RWPE1 (cell line): ENCODE measurements around the gene CALY.
"Not testable (repeated sequence)": the region's sequence is repeated elsewhere in the genome, so short reads cannot be mapped to it uniquely, and the experiment has no call there.

Source experiments
- CTCF ChIA-PET: fragments of 350-600 bp; sonication (Branson Sonifier 250); formaldehyde crosslinking; extraction: SDS; loops from one replicate; lab custom pipeline; 2021; lab: Yijun Ruan, JAX
- POLR2A ChIA-PET: fragments of 400-600 bp; formaldehyde crosslinking; extraction: SDS; loops from one replicate; lab custom pipeline; 2020; ENCODE audit warnings: antibody characterized with exemption; ENCODE audit not compliant: low non-redundant PET; lab: Yijun Ruan, JAX
- DNase-seq: peaks from one replicate; pipeline ENCODE4 v3.0.0; 2012; ENCODE audit warnings: low spot score
- H3K27ac ChIP-seq: fragments of 450-650 bp; 2 replicates; pipeline ENCODE4 v1.5.1; 2017
- TF ChIP-seq, protein P1 (sequence below): fragments of 450-650 bp; conservative IDR thresholded peaks from 2 replicates; pipeline ENCODE4 v1.5.1; 2017; ENCODE audit warnings: low read depth, mild to moderate bottlenecking

The CALY gene

DNA sequence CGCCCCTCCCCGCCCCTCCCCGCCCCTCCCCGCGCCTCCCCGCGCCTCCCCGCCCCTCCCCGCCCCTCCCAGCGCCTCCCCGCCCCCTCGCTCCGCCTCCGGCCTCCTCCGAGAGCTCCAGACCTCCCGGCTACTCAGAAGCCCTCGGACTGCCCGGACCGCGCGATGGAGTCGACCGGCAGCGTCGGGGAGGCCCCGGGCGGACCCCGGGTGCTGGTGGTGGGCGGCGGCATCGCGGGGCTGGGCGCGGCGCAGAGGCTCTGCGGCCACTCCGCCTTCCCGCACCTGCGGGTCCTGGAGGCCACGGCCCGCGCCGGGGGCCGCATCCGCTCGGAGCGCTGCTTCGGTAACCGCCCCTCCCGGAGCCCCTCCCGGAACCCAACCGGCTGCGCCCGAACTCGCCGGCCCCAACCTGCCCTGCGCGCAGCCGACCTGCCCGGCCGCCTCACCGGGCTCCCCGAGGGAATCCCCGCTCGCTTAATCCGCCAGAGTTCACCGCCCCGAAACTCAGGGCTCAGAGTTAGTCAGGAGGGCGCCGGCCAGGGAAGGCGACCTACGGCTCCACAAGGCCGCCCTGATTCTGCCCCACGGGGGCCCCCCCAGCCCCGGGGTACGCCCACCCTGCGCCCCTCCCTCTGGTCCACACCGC, 42.6 kb upstream of the CALY start, which contains the start of gene PAOX:
Gene PAOX (plus strand): TSS at position 111 of the 649 bp plus-strand sequence. CDS start 55 bp downstream, at position 166.
- peak within 1 kb of the TSS; percentile 79 for H3K27ac ChIP-seq
- CTCF ChIA-PET: interaction anchor here (0.6 kb wide), 2 partner anchors 10 to 50 kb away, joined by 3 read pairs; no protein-coding TSS in a partner anchor
- TF ChIP-seq, protein P1, sequence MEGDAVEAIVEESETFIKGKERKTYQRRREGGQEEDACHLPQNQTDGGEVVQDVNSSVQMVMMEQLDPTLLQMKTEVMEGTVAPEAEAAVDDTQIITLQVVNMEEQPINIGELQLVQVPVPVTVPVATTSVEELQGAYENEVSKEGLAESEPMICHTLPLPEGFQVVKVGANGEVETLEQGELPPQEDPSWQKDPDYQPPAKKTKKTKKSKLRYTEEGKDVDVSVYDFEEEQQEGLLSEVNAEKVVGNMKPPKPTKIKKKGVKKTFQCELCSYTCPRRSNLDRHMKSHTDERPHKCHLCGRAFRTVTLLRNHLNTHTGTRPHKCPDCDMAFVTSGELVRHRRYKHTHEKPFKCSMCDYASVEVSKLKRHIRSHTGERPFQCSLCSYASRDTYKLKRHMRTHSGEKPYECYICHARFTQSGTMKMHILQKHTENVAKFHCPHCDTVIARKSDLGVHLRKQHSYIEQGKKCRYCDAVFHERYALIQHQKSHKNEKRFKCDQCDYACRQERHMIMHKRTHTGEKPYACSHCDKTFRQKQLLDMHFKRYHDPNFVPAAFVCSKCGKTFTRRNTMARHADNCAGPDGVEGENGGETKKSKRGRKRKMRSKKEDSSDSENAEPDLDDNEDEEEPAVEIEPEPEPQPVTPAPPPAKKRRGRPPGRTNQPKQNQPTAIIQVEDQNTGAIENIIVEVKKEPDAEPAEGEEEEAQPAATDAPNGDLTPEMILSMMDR: no peak
- POLR2A ChIA-PET: no interaction called here
- peak; percentile 69 for DNase-seq

DNA sequence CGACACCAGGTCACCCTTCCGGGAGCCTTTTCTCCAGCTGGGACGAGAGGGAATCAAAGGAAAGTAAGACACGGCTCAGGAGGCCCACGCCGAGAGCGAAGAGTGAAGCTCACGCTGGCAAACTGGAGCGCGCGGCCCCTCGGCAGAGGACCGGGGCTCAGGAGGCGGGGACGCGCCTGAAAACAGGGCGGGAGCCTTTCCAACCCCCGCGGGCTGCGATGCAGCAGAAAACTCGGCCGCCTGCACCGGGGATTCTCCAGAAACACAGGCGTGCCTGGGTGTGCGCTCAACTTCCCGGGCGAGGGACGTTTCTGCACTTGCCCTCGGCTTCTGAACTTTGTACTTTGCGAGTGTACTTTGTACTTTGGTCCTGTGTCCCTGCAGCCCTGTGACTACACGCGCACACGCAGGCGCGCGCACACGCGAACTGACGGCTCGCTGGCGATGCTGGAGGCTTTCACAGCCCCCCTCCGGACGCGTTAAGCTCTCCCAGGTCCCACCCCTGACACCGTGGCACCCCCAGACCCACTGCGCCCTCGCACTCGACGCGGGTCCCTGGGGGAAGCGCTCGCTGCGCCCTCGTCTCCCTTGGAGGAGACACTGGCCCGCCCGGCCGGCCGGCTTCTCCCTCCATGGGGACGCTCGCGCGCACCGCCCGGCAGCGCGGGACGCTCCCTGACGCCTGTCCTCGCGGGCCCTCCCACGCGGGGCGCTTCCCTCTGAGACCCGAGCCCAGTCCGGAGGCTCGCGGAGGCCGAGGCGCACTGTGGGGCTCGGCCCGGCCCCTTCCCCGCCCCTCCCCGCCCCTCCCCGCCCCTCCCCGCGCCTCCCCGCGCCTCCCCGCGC, 41.8 kb upstream of the CALY start:
- ChIA-PET POLR2A (no interaction called here), CTCF (interaction anchor here (0.6 to 1.0 kb wide), 3 partner anchors 9 to 49 kb away, joined by 3 read pairs; no protein-coding TSS in a partner anchor)
- TF ChIP-seq, protein P1: no peak
- peak overlapping the region; percentile 79 for H3K27ac ChIP-seq
- DNase-seq: peak; percentile 51

DNA sequence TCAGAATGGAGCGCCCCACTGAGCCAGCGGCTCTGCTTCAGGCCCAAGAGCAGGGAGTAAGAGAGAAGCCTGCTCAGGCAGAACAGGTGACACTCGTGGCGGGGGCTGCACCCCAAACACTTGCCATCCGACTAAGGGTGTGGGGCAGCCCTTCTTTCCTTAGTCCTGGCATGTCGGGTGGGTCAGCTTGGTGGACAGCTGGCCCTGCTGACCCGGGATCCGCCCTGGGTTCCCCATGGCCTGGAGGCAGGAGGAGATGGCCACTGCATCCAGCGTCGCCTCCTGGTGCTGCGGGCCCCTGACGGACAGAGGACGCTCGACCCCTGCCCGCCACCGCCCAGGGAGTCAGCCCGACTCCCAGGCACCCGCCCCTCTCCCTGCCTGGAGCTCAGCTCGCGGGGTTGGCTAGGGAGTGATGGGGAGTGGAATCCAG, 41.1 kb upstream of the CALY start:
- peak overlapping the region; percentile 79 for H3K27ac ChIP-seq
- CTCF ChIA-PET: interaction anchor here (0.5 to 1.0 kb wide), 2 partner anchors 48 to 64 kb away, joined by 3 to 4 read pairs; no protein-coding TSS in a partner anchor
- DNase-seq: no peak
- POLR2A ChIA-PET: no interaction called here
- TF ChIP-seq, protein P1: no peak

DNA sequence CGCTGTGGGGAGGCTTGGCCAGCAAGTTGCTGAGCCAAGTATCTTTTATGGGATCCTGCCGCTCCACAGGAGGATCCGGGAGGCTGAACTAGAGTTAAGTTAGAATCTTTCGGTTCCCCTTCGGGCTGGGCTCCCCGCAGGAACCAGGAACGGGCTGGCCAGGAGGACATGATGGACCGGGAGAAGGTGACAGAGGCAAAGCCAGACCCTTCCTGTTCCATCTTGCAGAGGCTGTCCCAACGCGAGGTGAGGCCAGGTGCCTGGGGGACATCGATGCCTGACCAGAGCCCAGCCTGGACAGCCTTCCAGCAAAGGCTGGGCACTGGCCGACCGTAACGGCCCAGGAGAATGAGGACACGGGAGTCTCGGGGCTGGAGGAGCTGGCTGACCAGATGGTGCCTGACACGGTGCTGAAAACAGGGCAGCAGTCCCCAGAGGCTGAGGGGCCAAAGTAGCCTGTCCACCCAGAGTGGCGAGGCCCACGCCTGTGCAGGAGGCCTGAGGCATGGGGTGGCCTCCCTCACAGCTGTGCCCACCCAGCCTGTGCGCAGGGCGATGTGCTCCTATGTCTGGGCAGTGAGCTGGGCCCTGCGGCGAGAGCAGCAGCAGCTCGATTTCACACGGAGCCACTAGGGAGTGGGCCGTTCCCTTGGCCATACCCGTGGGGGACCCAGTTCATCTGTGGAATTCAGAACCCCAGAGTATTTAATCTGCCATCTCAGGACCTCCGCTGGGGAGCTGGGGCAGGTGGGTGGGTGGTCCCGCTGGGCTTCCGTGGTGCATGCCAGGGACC, 40.5 kb upstream of the CALY start:
- POLR2A ChIA-PET: no interaction called here
- peak overlapping the region; percentile 79; the same call in 1 of the 2 replicates for H3K27ac ChIP-seq
- TF ChIP-seq, protein P1: no peak
- no peak for DNase-seq
- CTCF ChIA-PET: interaction anchor here (0.5 to 1.0 kb wide), 3 partner anchors 47 to 64 kb away, joined by 3 to 4 read pairs (median 3); no protein-coding TSS in a partner anchor

DNA sequence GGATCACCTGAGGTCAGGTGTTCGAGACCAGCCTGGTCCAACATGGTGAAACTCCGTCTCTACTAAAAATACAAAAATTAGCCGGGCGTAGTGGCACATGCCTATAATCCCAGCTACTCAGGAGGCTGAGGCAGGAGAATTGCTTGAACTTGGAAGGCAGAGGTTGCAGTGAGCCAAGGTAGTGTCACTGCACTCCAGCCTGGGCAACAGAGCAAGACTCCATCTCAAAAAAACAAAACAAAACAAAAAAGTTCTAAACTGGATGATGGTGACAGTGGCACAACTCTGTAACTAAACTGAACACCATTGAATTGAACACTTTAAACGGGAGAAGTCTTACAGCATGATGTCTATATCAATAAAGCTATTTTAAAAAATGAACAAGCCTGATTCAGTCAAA, 39.5 kb upstream of the CALY start:
- DNase-seq, POLR2A ChIA-PET, H3K27ac ChIP-seq: not testable (repeated sequence)
- CTCF ChIA-PET: interaction anchor here (0.6 to 0.8 kb wide), 2 partner anchors 46 to 63 kb away, joined by 3 read pairs; no protein-coding TSS in a partner anchor

DNA sequence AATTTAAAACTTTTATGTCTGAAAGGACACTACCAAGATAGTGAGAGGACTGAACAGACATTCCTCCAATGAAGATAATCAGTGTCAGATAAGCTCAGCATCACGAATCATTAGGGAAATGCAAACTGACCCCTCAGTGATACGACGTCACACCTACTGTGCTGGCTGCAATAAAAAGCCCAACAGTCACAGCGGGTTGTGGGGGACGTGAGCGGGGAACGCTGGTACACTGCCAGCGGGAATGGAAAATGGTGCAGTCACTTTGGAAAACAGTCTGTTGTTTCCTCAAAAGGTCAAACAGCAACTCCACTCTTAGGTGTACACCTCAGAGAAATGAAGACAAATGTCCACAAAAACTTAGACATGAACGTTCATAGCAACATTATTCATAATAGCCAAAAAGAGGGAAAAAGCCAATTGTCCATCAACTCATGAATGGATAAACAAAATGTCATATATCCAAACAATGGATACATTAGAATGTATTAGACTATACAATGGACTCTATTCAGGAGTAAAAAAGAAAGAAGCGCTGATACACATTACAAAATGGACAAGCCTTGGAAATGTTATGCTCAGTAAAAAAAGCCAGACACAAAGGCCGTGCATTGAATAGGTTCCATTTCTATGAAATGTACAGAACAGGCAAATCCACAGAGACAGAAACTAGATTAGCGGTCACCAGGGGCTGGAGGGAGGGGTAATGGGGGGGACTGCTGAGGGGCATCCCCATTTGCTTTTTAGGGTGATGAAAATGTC, 38.8 kb upstream of the CALY start:
- H3K27ac ChIP-seq: no peak overlapping the region
- TF ChIP-seq, protein P1: no peak
- DNase-seq: no peak
- ChIA-PET CTCF (no interaction called here), POLR2A (no interaction called here)
